Hepatocyte (in vitro differentiated cells): ENCODE measurements around the gene FUBP3. TPM values are rescaled to one million over a fixed set of nuclear protein-coding genes. Genes with fewer than 3 reads are reported as not detected.

ENCODE experiments used
- DNase-seq: peaks from one replicate; pipeline ENCODE4 v3.0.0-alpha.2; 2016; ENCODE audit warnings: low spot score
- H2AFZ ChIP-seq: fragments of 200-600 bp; sonication (generic); 2 replicates; pipeline ENCODE4 v1.6.0; 2016; ENCODE audit warnings: antibody characterized with exemption, mild to moderate bottlenecking
- H3K27ac ChIP-seq: fragments of 200-600 bp; sonication (generic); 2 replicates; pipeline ENCODE4 v1.5.1; 2016; ENCODE audit warnings: mild to moderate bottlenecking
- H3K27me3 ChIP-seq: fragments of 200-600 bp; sonication (generic); 2 replicates; pipeline ENCODE4 v1.6.1; 2016
- H3K36me3 ChIP-seq: fragments of 200-600 bp; sonication (generic); replicated peaks from 2 replicates; pipeline ENCODE4 v1.5.1; 2016; ENCODE audit warnings: low read depth; ENCODE audit not compliant: insufficient read depth
- H3K4me1 ChIP-seq: fragments of 200-600 bp; sonication (generic); 2 replicates; pipeline ENCODE4 v1.5.1; 2016; ENCODE audit warnings: mild to moderate bottlenecking, moderate library complexity; ENCODE audit not compliant: insufficient read depth
- H3K4me2 ChIP-seq: fragments of 200-600 bp; sonication (generic); 2 replicates; pipeline ENCODE4 v1.6.0; 2016
- H3K4me3 ChIP-seq: fragments of 200-600 bp; sonication (generic); 2 replicates; pipeline ENCODE4 v1.5.1; 2016; ENCODE audit warnings: mild to moderate bottlenecking
- H3K79me2 ChIP-seq: fragments of 200-600 bp; sonication (generic); 2 replicates; pipeline ENCODE4 v1.6.0; 2017; ENCODE audit warnings: mild to moderate bottlenecking
- H3K9me2 ChIP-seq: fragments of 200-600 bp; sonication (generic); replicated peaks from 2 replicates; pipeline ENCODE4 v1.6.0; 2017; ENCODE audit warnings: mild to moderate bottlenecking; ENCODE audit not compliant: insufficient read depth
- H3K9me3 ChIP-seq: fragments of 200-600 bp; sonication (generic); 2 replicates; pipeline ENCODE4 v1.5.1; 2016; ENCODE audit warnings: low read depth, mild to moderate bottlenecking
- H4K20me1 ChIP-seq: fragments of 200-600 bp; sonication (generic); 2 replicates; pipeline ENCODE4 v1.6.0; 2016; ENCODE audit warnings: mild to moderate bottlenecking; ENCODE audit not compliant: insufficient read depth, poor library complexity, severe bottlenecking
- EZH2 ChIP-seq: fragments of 200-600 bp; sonication (generic); IDR thresholded peaks from 2 replicates; pipeline ENCODE4 v1.6.1; 2016; ENCODE audit warnings: antibody characterized with exemption, mild to moderate bottlenecking, borderline replicate concordance
- EZH2phosphoT487 ChIP-seq: fragments of 200-600 bp; sonication (generic); IDR thresholded peaks from one replicate; pipeline ENCODE4 v1.6.1; 2018; ENCODE audit warnings: antibody characterized with exemption, mild to moderate bottlenecking, low read depth, moderate library complexity; ENCODE audit not compliant: unreplicated experiment, severe bottlenecking
- WGBS: methylation state at CpG from one replicate; pipeline ENCODE4 v1.1.6; 2016; ENCODE audit warnings: low lambda C conversion rate; ENCODE audit errors: missing lambda C conversion rate; 5-methylcytosine and 5-hydroxymethylcytosine counted together
- polyA plus RNA-seq: library from polyadenylated mRNA; unstranded; fragments of >200 nt; fragmentation: Nextera tagmentation; extraction: Ambion mirVana; gene quantifications from 2 replicates; pipeline ENCODE4 v1.2.1, GENCODE V29; 2016
- total RNA-seq: library from RNA; depleted of rRNA; stranded (reverse); fragments of >200 nt; gene quantifications from 2 replicates; pipeline ENCODE4 v1.2.3, GENCODE V29; 2014
- TF ChIP-seq, protein P1 (sequence below): fragments of 200-600 bp; sonication (generic); IDR thresholded peaks from 2 replicates; pipeline ENCODE4 v1.5.1; 2016; ENCODE audit warnings: antibody characterized with exemption, mild to moderate bottlenecking; ENCODE audit not compliant: poor library complexity

FUBP3 gene
- total and polyA plus RNA-seq, 2 experiments from 2014 or later, result 55.1 to 56.1 TPM

GRCh38 chr9:130579738-130580463, 524 bp downstream of the FUBP3 start:
- Histone ChIP-seq H3K4me1 (peaks cover 19% of the 10 kb centered on the region), H3K79me2 (peaks cover 62% of the 10 kb centered on the region)
- 3% methylated on average over 19 of the region's 40 CpGs for WGBS

GRCh38 chr9:130581766-130582165, 2.4 kb downstream of the FUBP3 start:
- Histone ChIP-seq H3K9me2 (no peaks in the 10 kb centered on the region), H3K79me2 (peaks cover 79% of the 10 kb centered on the region), H4K20me1 (peaks cover 45% of the 10 kb centered on the region), H3K9me3 (no peaks in the 10 kb centered on the region), H3K4me2 (peak overlapping the region; percentile 94), H2AFZ (no peak overlapping the region), H3K4me1 (peaks cover 19% of the 10 kb centered on the region), H3K36me3 (no peaks in the 10 kb centered on the region), H3K4me3 (no peak overlapping the region), H3K27me3 (no peaks in the 10 kb centered on the region), H3K27ac (no peak overlapping the region)
- TF ChIP-seq EZH2phosphoT487, result no peak
- TF ChIP-seq, protein P1, sequence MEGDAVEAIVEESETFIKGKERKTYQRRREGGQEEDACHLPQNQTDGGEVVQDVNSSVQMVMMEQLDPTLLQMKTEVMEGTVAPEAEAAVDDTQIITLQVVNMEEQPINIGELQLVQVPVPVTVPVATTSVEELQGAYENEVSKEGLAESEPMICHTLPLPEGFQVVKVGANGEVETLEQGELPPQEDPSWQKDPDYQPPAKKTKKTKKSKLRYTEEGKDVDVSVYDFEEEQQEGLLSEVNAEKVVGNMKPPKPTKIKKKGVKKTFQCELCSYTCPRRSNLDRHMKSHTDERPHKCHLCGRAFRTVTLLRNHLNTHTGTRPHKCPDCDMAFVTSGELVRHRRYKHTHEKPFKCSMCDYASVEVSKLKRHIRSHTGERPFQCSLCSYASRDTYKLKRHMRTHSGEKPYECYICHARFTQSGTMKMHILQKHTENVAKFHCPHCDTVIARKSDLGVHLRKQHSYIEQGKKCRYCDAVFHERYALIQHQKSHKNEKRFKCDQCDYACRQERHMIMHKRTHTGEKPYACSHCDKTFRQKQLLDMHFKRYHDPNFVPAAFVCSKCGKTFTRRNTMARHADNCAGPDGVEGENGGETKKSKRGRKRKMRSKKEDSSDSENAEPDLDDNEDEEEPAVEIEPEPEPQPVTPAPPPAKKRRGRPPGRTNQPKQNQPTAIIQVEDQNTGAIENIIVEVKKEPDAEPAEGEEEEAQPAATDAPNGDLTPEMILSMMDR, result no peak
- no peak for TF ChIP-seq EZH2
- no peak for DNase-seq
- WGBS, result 84% methylated on average over 3 of the region's 3 CpGs

More at GRCh38 chr9:130579738-130580463, 524 bp downstream of the FUBP3 start:
- Histone ChIP-seq H3K27me3 (no peaks in the 10 kb centered on the region), H3K36me3 (no peaks in the 10 kb centered on the region), H3K4me3 (peak overlapping the region; percentile 48), H3K9me3 (no peaks in the 10 kb centered on the region), H4K20me1 (peaks cover 33% of the 10 kb centered on the region), H2AFZ (peak overlapping the region; percentile 25), H3K4me2 (peak overlapping the region; percentile 94), H3K9me2 (no peaks in the 10 kb centered on the region), H3K27ac (peak overlapping the region; percentile 97)
- TF ChIP-seq, protein P1, result no peak
- TF ChIP-seq EZH2phosphoT487, result no peak
- TF ChIP-seq EZH2, result no peak
- DNase-seq, result no peak

DNA sequence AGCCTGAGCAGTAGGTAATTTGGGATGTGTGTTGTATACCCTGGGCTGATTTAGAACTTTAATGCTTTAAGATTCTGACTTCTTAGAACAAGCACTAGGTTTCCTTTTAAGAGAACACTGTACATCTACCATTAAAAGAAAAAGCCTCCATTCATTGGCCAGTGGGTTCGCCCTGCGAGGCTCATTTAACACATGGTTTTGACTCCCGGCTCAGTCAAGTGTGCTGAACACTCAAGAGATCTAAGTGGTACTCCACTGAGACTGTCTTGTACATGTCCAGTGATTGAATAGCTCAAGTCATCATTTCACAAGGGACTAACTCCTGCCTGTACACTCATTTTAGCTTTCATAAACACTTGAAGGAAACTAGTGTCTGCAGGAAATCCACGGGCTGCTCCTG, 3.9 kb downstream of the FUBP3 start:
- H4K20me1 ChIP-seq, result peaks cover 57% of the 10 kb centered on the region

More for the DNA sequence above, 3.9 kb downstream of the FUBP3 start:
- Histone ChIP-seq H3K79me2 (peaks cover 86% of the 10 kb centered on the region), H3K4me3 (no peak overlapping the region), H3K4me2 (no peak overlapping the region), H3K27me3 (no peaks in the 10 kb centered on the region), H3K27ac (no peak overlapping the region), H3K9me2 (no peaks in the 10 kb centered on the region), H3K9me3 (no peaks in the 10 kb centered on the region), H3K36me3 (no peaks in the 10 kb centered on the region), H2AFZ (no peak overlapping the region), H3K4me1 (peaks cover 14% of the 10 kb centered on the region)
- TF ChIP-seq EZH2 (no peak), EZH2phosphoT487 (no peak)
- TF ChIP-seq, protein P1, result no peak
- WGBS, result 96% methylated on average over 4 of the region's 4 CpGs
- no peak for DNase-seq
